Neural cell (in vitro differentiated cells): ENCODE data around the gene ST3GAL4. TPM values are rescaled to one million over a fixed set of nuclear protein-coding genes. Genes with fewer than 3 reads are reported as not detected.

Experiments used
- H2AFZ ChIP-seq: fragments of 200-600, 300-800 bp; sonication (generic), shearing (Covaris generic); 2 replicates; pipeline ENCODE4 v1.6.0; 2014; ENCODE audit warnings: low read depth, mild to moderate bottlenecking, antibody characterized with exemption, low read length, moderate library complexity
- H3F3A ChIP-seq: fragments of 200-600 bp; shearing (Covaris generic); 2 replicates; pipeline ENCODE4 v1.6.1; 2016; ENCODE audit warnings: mild to moderate bottlenecking, moderate library complexity, mixed read lengths, antibody characterized with exemption, low read length; ENCODE audit not compliant: insufficient read depth, poor library complexity, severe bottlenecking
- H3K27ac ChIP-seq: fragments of 200-600, 300-800 bp; sonication (generic), shearing (Covaris generic); 2 replicates; pipeline ENCODE4 v1.5.1; 2014; ENCODE audit warnings: mild to moderate bottlenecking, low read length, moderate library complexity
- H3K27me3 ChIP-seq: fragments of 300-800, 200-600 bp; sonication (generic), shearing (Covaris generic); 2 replicates; pipeline ENCODE4 v1.6.0; 2014; ENCODE audit warnings: mild to moderate bottlenecking, low read depth, low read length, moderate library complexity; ENCODE audit not compliant: insufficient read depth
- H3K36me3 ChIP-seq: fragments of 300-800, 200-600 bp; sonication (generic), shearing (Covaris generic); 2 replicates; pipeline ENCODE4 v1.5.1; 2014; ENCODE audit warnings: mild to moderate bottlenecking, antibody characterized with exemption, low read length, moderate library complexity; ENCODE audit not compliant: insufficient read depth
- H3K4me2 ChIP-seq: fragments of 300-800, 200-600 bp; sonication (generic), shearing (Covaris generic); 2 replicates; pipeline ENCODE4 v1.6.0; 2014; ENCODE audit warnings: mild to moderate bottlenecking, low read length
- H3K4me3 ChIP-seq: fragments of 300-800, 200-600 bp; sonication (generic), shearing (Covaris generic); 2 replicates; pipeline ENCODE4 v1.5.1; 2014; ENCODE audit warnings: mild to moderate bottlenecking, low read length, moderate library complexity
- H3K79me2 ChIP-seq: fragments of 200-600 bp; shearing (Covaris generic); replicated peaks from 2 replicates; pipeline ENCODE4 v1.6.0; 2014; ENCODE audit warnings: mild to moderate bottlenecking, low read length, moderate library complexity; ENCODE audit not compliant: insufficient read depth
- H3K9ac ChIP-seq: fragments of 300-800, 200-600 bp; sonication (generic), shearing (Covaris generic); 2 replicates; pipeline ENCODE4 v1.6.1; 2016; ENCODE audit warnings: mild to moderate bottlenecking, low read length, mixed read lengths
- H3K9me2 ChIP-seq: fragments of 200-600 bp; shearing (Covaris generic); 2 replicates; pipeline ENCODE4 v1.6.1; 2016; ENCODE audit warnings: mild to moderate bottlenecking, low read length, mixed read lengths; ENCODE audit not compliant: insufficient read depth
- H3K9me3 ChIP-seq: fragments of 200-600, 300-800 bp; sonication (generic), shearing (Covaris generic); 2 replicates; pipeline ENCODE4 v1.6.1; 2016; ENCODE audit warnings: mild to moderate bottlenecking, mixed run types, low read length, moderate library complexity, mixed read lengths
- H4K20me1 ChIP-seq: fragments of 200-600 bp; shearing (Covaris generic); 2 replicates; pipeline ENCODE4 v1.6.1; 2016; ENCODE audit warnings: mild to moderate bottlenecking, mixed run types; ENCODE audit not compliant: insufficient read depth
- EP300 ChIP-seq: fragments of 450-650 bp; conservative IDR thresholded peaks from 2 replicates; pipeline ENCODE4 v1.6.1; 2014; ENCODE audit warnings: antibody characterized with exemption, mild to moderate bottlenecking, moderate library complexity; ENCODE audit not compliant: poor library complexity, severe bottlenecking
- EZH2 ChIP-seq: fragments of 200-600, 300-800 bp; shearing (Covaris generic), sonication (generic); IDR thresholded peaks from 2 replicates; pipeline ENCODE4 v1.6.1; 2014; ENCODE audit warnings: antibody characterized with exemption, low read length, borderline replicate concordance, mild to moderate bottlenecking; ENCODE audit not compliant: insufficient read depth, poor library complexity, severe bottlenecking
- MXI1 ChIP-seq: fragments of 450-650 bp; conservative IDR thresholded peaks from 2 replicates; pipeline ENCODE4 v1.6.1; 2014; ENCODE audit warnings: antibody characterized with exemption, mild to moderate bottlenecking; ENCODE audit not compliant: poor library complexity, severe bottlenecking
- POLR2AphosphoS5 ChIP-seq: IDR thresholded peaks from 2 replicates; pipeline ENCODE4 v1.6.1; 2012
- RAD21 ChIP-seq: fragments of 450-650 bp; conservative IDR thresholded peaks from 2 replicates; pipeline ENCODE4 v1.6.1; 2014; ENCODE audit warnings: antibody characterized with exemption, mild to moderate bottlenecking, moderate library complexity
- SMC3 ChIP-seq: fragments of 450-650 bp; conservative IDR thresholded peaks from 2 replicates; pipeline ENCODE4 v1.6.1; 2014; ENCODE audit warnings: antibody characterized with exemption, mild to moderate bottlenecking, moderate library complexity; ENCODE audit not compliant: poor library complexity
- TAF1 ChIP-seq: IDR thresholded peaks from 2 replicates; pipeline ENCODE4 v1.6.1; 2012; ENCODE audit warnings: low read depth
- polyA plus RNA-seq: library from polyadenylated mRNA; depleted of rRNA; stranded (reverse); fragments of >200 nt; gene quantifications from 2 replicates; pipeline ENCODE4 v1.2.3, GENCODE V29; 2014
- TF ChIP-seq, protein P1 (sequence below): IDR thresholded peaks from 2 replicates; pipeline ENCODE4 v1.6.1; 2012; ENCODE audit warnings: borderline replicate concordance
- TF ChIP-seq, protein P2 (sequence below): fragments of 450-650 bp; IDR thresholded peaks from 2 replicates; pipeline ENCODE4 v1.5.1; 2014; ENCODE audit warnings: antibody characterized with exemption, mild to moderate bottlenecking, moderate library complexity; ENCODE audit not compliant: poor library complexity, severe bottlenecking

The ST3GAL4 gene
- polyA plus RNA-seq, 1 donor from 2014 or later = 46.1 TPM

DNA sequence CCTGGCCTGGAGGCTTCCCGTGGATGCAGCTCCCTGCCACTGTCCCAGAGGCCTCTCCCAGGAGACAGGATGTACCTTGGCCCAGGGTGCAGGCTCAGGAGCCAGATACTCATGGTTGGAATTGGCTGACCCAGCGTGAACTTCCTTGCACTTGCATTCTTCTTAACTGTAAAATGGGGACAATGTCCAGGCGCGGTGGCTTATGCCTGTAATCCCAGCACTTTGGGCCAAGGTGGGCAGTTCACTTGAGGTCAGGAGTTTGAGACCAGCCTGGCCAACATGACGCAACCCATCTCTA, 20.1 kb upstream of the ST3GAL4 start:
- no peaks in the 10 kb centered on the region for H3K9me2 ChIP-seq
- H3K36me3 ChIP-seq = no peaks in the 10 kb centered on the region
- H3K79me2 ChIP-seq = no peaks in the 10 kb centered on the region
- no peak overlapping the region for H3K27ac ChIP-seq
- no peak overlapping the region for H3K9ac ChIP-seq
- no peak overlapping the region for H2AFZ ChIP-seq
- H3K9me3 ChIP-seq = no peaks in the 10 kb centered on the region
- TF ChIP-seq EP300 (no peak), SMC3 (no peak), EZH2 (no peak), RAD21 (no peak), POLR2AphosphoS5 (no peak), TAF1 (no peak), MXI1 (no peak)
- TF ChIP-seq, protein P1, sequence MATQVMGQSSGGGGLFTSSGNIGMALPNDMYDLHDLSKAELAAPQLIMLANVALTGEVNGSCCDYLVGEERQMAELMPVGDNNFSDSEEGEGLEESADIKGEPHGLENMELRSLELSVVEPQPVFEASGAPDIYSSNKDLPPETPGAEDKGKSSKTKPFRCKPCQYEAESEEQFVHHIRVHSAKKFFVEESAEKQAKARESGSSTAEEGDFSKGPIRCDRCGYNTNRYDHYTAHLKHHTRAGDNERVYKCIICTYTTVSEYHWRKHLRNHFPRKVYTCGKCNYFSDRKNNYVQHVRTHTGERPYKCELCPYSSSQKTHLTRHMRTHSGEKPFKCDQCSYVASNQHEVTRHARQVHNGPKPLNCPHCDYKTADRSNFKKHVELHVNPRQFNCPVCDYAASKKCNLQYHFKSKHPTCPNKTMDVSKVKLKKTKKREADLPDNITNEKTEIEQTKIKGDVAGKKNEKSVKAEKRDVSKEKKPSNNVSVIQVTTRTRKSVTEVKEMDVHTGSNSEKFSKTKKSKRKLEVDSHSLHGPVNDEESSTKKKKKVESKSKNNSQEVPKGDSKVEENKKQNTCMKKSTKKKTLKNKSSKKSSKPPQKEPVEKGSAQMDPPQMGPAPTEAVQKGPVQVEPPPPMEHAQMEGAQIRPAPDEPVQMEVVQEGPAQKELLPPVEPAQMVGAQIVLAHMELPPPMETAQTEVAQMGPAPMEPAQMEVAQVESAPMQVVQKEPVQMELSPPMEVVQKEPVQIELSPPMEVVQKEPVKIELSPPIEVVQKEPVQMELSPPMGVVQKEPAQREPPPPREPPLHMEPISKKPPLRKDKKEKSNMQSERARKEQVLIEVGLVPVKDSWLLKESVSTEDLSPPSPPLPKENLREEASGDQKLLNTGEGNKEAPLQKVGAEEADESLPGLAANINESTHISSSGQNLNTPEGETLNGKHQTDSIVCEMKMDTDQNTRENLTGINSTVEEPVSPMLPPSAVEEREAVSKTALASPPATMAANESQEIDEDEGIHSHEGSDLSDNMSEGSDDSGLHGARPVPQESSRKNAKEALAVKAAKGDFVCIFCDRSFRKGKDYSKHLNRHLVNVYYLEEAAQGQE = no peak
- TF ChIP-seq, protein P2, sequence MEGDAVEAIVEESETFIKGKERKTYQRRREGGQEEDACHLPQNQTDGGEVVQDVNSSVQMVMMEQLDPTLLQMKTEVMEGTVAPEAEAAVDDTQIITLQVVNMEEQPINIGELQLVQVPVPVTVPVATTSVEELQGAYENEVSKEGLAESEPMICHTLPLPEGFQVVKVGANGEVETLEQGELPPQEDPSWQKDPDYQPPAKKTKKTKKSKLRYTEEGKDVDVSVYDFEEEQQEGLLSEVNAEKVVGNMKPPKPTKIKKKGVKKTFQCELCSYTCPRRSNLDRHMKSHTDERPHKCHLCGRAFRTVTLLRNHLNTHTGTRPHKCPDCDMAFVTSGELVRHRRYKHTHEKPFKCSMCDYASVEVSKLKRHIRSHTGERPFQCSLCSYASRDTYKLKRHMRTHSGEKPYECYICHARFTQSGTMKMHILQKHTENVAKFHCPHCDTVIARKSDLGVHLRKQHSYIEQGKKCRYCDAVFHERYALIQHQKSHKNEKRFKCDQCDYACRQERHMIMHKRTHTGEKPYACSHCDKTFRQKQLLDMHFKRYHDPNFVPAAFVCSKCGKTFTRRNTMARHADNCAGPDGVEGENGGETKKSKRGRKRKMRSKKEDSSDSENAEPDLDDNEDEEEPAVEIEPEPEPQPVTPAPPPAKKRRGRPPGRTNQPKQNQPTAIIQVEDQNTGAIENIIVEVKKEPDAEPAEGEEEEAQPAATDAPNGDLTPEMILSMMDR = no peak
- H3F3A ChIP-seq = no peaks in the 10 kb centered on the region
- H3K4me3 ChIP-seq = no peak overlapping the region
- H3K4me2 ChIP-seq = no peak overlapping the region
- H3K27me3 ChIP-seq = no peaks in the 10 kb centered on the region
- no peaks in the 10 kb centered on the region for H4K20me1 ChIP-seq

DNA sequence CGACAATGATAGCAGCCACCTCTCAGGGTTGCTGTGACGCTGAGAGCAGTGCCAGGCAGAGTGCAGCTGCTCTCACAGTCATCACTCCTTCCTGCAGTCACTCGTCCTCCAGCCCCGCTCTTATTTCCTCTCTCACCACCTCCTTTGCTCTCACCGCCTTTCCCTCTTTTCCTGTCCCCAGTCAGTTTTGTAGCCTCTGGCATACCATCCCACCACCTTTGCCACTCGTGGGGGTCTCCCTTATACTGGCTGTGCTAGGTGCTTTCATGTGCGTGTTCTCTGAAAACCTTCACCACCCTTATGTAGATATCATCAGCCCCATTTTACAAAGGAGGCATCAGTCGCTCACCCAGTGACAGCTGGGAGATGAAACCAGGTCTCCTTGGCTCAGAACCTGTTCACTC, 19.3 kb upstream of the ST3GAL4 start:
- Histone ChIP-seq H2AFZ (no peak overlapping the region), H3K27me3 (no peaks in the 10 kb centered on the region), H3K9ac (no peak overlapping the region), H3K79me2 (no peaks in the 10 kb centered on the region), H3K9me3 (no peaks in the 10 kb centered on the region), H3K36me3 (no peaks in the 10 kb centered on the region), H4K20me1 (no peaks in the 10 kb centered on the region), H3K4me3 (no peak overlapping the region), H3K27ac (no peak overlapping the region), H3F3A (no peaks in the 10 kb centered on the region), H3K9me2 (no peaks in the 10 kb centered on the region), H3K4me2 (no peak overlapping the region)
- TF ChIP-seq TAF1 = no peak
- no peak for TF ChIP-seq POLR2AphosphoS5
- no peak for TF ChIP-seq EZH2
- TF ChIP-seq RAD21 = no peak
- TF ChIP-seq EP300 = no peak
- TF ChIP-seq, protein P2 = no peak
- TF ChIP-seq, protein P1 = no peak
- no peak for TF ChIP-seq SMC3
- TF ChIP-seq MXI1 = no peak
